Mucosa of descending colon (tissue), 3 donors: ENCODE results near the gene ATXN2L. TPM values are rescaled to one million over a fixed set of nuclear protein-coding genes. Genes with fewer than 3 reads are reported as not detected.

Source experiments
- ATAC-seq: fragments of 200-7000 bp; cut with Tn5 transposase; one replicate; pipeline ENCODE4 v1.9.1; 2020; ENCODE audit warnings: mild to moderate bottlenecking, moderate library complexity
- DNase-seq, 3 donors: peaks; one replicate each; pipeline ENCODE4 v3.0.0-alpha.2; 2020
- H3K36me3 ChIP-seq: fragments of 200-600 bp; one replicate; pipeline ENCODE4 v1.8.0; 2021; ENCODE audit warnings: low read depth, mild to moderate bottlenecking
- H3K4me1 ChIP-seq: fragments of 200-600 bp; one replicate; pipeline ENCODE4 v1.8.0; 2021; ENCODE audit warnings: low read depth, mild to moderate bottlenecking
- H3K4me3 ChIP-seq: fragments of 200-600 bp; one replicate; pipeline ENCODE4 v1.8.0; 2021; ENCODE audit warnings: mild to moderate bottlenecking
- H3K9me3 ChIP-seq: fragments of 200-600 bp; one replicate; pipeline ENCODE4 v1.8.0; 2021; ENCODE audit warnings: mild to moderate bottlenecking
- intact Hi-C, 2 donors: fragments of 100-400 bp; cut with DNase I in 1 of 2; cut with micrococcal nuclease in 1 of 2; formaldehyde crosslinking; loops; one replicate each; pipeline versions ENCODE4 v1.11.0 to v1.11.1; 2022; cut with DNase I, micrococcal nuclease
- total RNA-seq, 3 donors: library from RNA; stranded (reverse); fragmentation: NEBNext Ultra II Directional in 2 of 3; extraction: Animal tissue kit (Norgen Biotek cat#: 25700) in 2 of 3; gene quantifications; one replicate each; pipeline versions ENCODE4 v1.2.1 to v1.2.4, GENCODE V29; 2021 to 2023
- TF ChIP-seq, protein P1 (sequence below): fragments of 200-600 bp; IDR thresholded peaks from one replicate; pipeline ENCODE4 v1.8.0; 2022; ENCODE audit warnings: antibody characterized with exemption, mild to moderate bottlenecking
- donor health status: DM: no; HTN: no; CAD: no; lungs with moderate emphysema.
- donor health status: DM: no; HTN: no; CAD: no.
- donor health status: DM: no; HTN: yes; CAD: no.

Gene ATXN2L
- total RNA-seq, 3 donors from 2014 or later: 102 to 108 (median 107) TPM

DNA sequence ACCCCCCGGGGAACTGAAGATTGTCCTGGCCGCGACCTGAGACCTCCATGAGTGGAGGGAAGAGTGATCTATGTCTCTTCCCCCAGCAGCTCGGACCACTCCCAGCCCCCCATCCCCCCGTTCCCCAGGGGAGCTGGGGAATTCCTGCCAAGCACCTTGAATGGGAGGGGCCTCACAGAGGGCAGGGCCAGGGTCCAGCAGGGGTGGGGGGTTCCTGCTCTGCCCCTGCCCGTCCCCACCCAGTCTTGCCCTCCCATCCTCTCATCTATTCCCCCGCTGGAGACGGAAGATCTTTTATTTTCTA lies 13.9 kb downstream of the ATXN2L start:
- H3K4me3 ChIP-seq: no peak overlapping the region
- intact Hi-C loops: no loop called here
- TF ChIP-seq, protein P1, sequence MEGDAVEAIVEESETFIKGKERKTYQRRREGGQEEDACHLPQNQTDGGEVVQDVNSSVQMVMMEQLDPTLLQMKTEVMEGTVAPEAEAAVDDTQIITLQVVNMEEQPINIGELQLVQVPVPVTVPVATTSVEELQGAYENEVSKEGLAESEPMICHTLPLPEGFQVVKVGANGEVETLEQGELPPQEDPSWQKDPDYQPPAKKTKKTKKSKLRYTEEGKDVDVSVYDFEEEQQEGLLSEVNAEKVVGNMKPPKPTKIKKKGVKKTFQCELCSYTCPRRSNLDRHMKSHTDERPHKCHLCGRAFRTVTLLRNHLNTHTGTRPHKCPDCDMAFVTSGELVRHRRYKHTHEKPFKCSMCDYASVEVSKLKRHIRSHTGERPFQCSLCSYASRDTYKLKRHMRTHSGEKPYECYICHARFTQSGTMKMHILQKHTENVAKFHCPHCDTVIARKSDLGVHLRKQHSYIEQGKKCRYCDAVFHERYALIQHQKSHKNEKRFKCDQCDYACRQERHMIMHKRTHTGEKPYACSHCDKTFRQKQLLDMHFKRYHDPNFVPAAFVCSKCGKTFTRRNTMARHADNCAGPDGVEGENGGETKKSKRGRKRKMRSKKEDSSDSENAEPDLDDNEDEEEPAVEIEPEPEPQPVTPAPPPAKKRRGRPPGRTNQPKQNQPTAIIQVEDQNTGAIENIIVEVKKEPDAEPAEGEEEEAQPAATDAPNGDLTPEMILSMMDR: no peak

DNA sequence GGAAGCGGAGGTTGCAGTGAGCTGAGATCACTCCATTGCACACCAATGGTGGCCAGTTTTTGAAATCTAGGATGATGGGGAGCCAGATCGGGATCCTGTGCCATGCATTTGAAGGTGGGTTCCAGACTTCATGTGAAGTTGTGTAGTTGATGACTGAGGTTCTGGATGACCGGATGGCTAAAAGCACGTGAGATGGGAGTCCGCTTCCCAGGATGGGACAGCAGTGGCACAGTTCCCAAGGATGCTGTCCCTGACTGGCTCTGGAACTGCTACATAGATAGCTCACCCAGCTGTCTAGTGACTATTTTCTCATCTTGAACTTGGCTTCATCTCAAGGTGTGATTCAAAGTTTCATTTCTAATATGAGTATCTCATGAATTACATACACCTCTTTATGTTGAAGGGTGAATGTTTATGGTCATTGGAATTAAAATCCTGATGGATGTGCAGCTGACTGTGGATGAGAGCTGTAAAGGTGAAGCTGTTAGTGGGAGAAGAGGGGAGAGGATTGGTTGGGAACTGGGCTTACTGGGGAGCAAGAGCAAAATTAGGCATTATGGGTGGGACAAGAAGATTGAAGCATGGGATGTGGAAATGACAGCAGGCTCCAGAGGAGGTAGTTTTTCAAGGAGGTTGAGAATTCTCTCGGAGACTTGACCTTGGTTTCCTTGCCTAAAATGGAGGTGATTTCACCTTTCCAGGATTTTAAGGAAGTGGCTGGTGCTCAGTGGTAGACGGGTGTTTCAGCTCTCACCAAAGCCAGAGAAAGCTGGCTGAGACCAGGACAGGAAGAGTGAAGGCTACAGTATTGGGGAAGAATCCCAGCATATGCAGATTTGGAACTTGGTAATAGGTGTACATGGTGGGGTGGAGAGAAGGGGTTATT lies 15.1 kb downstream of the ATXN2L start:
- DNase-seq (no peak), ATAC-seq (no peak)
- intact Hi-C loops: loop anchor here in 1 of 2 donors (2.0 kb wide), 1 partner anchor 13 kb away; no protein-coding TSS in a partner anchor
- Histone ChIP-seq H3K4me3 (no peak overlapping the region), H3K4me1 (no peaks in the 10 kb centered on the region), H3K9me3 (no peaks in the 10 kb centered on the region), H3K36me3 (peaks cover 26% of the 10 kb centered on the region)
- TF ChIP-seq, protein P1: no peak

More for the DNA sequence above, 13.9 kb downstream of the ATXN2L start:
- H3K9me3 ChIP-seq: no peaks in the 10 kb centered on the region
- DNase-seq (no peak), ATAC-seq (no peak)
- peaks cover 29% of the 10 kb centered on the region for H3K36me3 ChIP-seq
- H3K4me1 ChIP-seq: no peaks in the 10 kb centered on the region

DNA sequence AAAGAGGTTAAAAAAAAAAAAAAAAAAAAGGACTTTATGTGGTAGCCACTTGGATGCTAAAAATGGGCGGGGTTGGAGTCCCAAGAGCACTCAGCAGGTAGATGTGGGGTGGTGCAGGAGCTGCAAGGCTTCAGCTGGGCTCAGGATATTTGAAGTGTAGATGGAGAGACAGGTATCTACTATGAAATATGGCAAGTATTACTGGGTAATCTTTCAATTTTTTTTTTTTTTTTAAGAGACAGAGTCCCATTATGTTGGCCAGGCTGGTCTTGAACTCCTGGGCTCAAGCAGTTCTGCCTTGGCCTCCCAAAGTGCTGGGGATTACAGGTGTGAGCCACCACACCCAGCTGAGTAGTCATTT lies 15.7 kb downstream of the ATXN2L start:
- intact Hi-C loops: loop anchor here in 1 of 2 donors (2.0 kb wide), 1 partner anchor 14 kb away; no protein-coding TSS in a partner anchor
- H3K9me3 ChIP-seq: no peaks in the 10 kb centered on the region
- no peak overlapping the region for H3K4me3 ChIP-seq
- no peaks in the 10 kb centered on the region for H3K4me1 ChIP-seq
- peaks cover 22% of the 10 kb centered on the region for H3K36me3 ChIP-seq
- ATAC-seq (no peak), DNase-seq (no peak)
- TF ChIP-seq, protein P1: no peak

DNA sequence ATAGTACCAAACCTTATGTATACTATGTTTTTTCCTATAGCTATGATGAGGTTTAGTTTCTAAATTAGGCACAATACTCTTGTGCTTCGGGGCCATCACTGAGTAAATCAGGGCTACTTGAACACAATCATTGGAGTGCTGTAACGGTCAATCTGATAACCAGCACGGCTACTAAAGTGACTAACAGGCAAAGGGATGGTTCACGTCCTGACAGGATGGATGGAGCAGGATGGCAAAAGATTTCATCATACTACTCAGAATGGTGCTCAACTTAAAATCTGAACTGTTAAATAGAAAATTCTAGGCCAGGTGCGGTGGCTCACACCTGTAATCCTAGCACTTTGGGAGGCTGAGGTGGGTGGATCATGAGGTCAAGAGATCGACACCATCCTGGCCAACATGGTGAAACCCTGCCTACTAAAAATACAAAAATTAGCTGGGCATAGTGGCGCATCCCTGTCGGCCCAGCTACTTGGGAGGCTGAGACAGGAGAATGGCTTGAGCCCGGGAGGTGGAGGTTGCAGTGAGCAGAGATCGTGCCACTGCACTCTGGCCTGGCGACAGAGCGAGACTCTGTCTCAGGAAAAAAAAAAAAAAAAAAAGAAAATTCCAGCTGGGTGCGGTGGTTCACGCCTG lies 16.3 kb downstream of the ATXN2L start:
- DNase-seq (no peak), ATAC-seq (no peak)
- no peaks in the 10 kb centered on the region for H3K9me3 ChIP-seq
- no peaks in the 10 kb centered on the region for H3K4me1 ChIP-seq
- TF ChIP-seq, protein P1: no peak
- intact Hi-C loops: loop anchor here in 1 of 2 donors (2.0 kb wide), 1 partner anchor 14 kb away; no protein-coding TSS in a partner anchor
- no peak overlapping the region for H3K4me3 ChIP-seq
- peaks cover 21% of the 10 kb centered on the region for H3K36me3 ChIP-seq

DNA sequence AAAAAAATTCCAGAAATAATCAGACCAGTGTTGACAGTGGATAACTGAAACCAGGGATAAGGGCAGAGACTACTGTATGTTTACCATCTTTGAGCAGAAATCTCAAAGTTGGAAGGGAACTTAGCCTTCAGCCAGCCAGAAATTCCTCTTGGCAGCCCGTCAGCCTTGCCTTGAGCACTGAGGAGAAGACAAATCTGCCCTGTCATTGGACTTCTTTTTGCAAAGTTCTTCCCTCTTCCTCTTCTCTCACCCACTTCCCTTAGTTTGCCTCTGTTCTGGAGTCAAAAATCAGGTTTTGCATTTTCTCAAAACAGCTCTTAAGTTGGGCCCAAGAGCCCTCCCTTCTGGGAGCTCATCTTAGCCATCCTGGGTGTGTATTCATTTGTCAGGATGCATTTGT lies 17.1 kb downstream of the ATXN2L start:
- DNase-seq (no peak), ATAC-seq (no peak)
- peaks cover 4% of the 10 kb centered on the region for H3K4me1 ChIP-seq
- TF ChIP-seq, protein P1: no peak
- intact Hi-C loops: loop anchor here in 1 of 2 donors (2.0 kb wide), 1 partner anchor 15 kb away; no protein-coding TSS in a partner anchor
- no peak overlapping the region for H3K4me3 ChIP-seq
- no peaks in the 10 kb centered on the region for H3K9me3 ChIP-seq
- peaks cover 20% of the 10 kb centered on the region for H3K36me3 ChIP-seq
